Measurements from ENCODE around the gene F11R.
"Not testable (repeated sequence)": the region's sequence is repeated elsewhere in the genome, so short reads cannot be mapped to it uniquely, and the experiment has no call there.

DNA sequence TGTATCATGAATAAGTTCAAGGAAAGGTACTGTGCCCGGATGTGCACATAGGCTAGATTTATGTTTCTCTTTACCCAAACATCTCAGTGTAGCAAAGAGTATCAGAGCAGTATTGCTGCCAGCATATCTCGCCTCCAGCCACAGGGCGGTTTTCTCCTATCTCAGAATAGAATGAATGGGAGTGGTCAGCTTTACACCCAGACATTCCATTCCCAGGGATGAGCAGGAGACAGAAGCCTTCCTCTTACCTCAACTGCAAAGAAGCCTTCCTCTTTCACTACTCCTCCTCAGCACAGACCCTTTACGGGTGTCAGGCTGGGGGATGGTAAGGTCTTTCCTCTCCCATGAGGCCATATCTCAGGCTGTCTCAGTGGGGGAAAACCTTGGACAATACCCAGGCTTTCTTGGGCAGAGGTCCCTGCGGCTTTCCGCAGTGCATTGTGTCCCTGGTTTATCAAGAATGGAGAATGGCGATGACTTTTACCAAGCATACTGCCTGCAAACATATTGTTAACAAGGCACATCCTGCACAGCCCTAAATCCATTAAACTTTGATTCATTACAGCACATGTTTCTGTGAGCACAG, 73.7 kb downstream of the F11R start:
- TF ChIP-seq, protein P1, sequence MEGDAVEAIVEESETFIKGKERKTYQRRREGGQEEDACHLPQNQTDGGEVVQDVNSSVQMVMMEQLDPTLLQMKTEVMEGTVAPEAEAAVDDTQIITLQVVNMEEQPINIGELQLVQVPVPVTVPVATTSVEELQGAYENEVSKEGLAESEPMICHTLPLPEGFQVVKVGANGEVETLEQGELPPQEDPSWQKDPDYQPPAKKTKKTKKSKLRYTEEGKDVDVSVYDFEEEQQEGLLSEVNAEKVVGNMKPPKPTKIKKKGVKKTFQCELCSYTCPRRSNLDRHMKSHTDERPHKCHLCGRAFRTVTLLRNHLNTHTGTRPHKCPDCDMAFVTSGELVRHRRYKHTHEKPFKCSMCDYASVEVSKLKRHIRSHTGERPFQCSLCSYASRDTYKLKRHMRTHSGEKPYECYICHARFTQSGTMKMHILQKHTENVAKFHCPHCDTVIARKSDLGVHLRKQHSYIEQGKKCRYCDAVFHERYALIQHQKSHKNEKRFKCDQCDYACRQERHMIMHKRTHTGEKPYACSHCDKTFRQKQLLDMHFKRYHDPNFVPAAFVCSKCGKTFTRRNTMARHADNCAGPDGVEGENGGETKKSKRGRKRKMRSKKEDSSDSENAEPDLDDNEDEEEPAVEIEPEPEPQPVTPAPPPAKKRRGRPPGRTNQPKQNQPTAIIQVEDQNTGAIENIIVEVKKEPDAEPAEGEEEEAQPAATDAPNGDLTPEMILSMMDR (IDR thresholded peaks at IDR 0.05): not testable (repeated sequence)
- not testable (repeated sequence) for TF ChIP-seq EZH2 (IDR thresholded peaks at IDR 0.05; ENCODE audit: borderline replicate concordance, insufficient read depth, low read depth, low read length, poor library complexity, severe bottlenecking)
